ENCODE results near the gene SCAMP1. TPM values are rescaled to one million over a fixed set of nuclear protein-coding genes. Genes with fewer than 3 reads are reported as not detected.

Gene SCAMP1
- polyA plus RNA-seq, 3 donors = 5.4 to 52.4 (median 47.8) TPM

- Mint-ChIP-seq H3K27me3 (ENCODE audit: low read depth in 3 of 3) (no peaks in the 10 kb centered on the region), H3K4me1 (peaks cover 3% of the 10 kb centered on the region), H3K27ac (peak overlapping the region in 1 of 7 donors; percentile 40), H3K4me3 (no peak overlapping the region), H3K36me3 (peaks cover 16 to 24% of the 10 kb centered on the region in 2 donors), H3K9me3 (peaks cover 0 to 7% (median 3%) of the 10 kb centered on the region in 7 donors)
- no peak overlapping the region for H3K9ac ChIP-seq (ENCODE audit: insufficient read depth, low read length, poor library complexity, severe bottlenecking)
- no peaks in the 10 kb centered on the region for H3K27me3 ChIP-seq (ENCODE audit: control insufficient read depth in 2 of 2, insufficient read depth in 2 of 2, low read length in 2 of 2)
- H2AFZ ChIP-seq (ENCODE audit: insufficient read depth, low read depth, low read length, poor library complexity, severe bottlenecking) = no peak overlapping the region
- intact Hi-C loops (cut with micrococcal nuclease) = no loop called here
- no peak overlapping the region for H3K27ac ChIP-seq (ENCODE audit: low read depth in 1 of 2, low read length in 2 of 2)
- H3K79me2 ChIP-seq (ENCODE audit: insufficient read depth, low read length) = peaks cover 39% of the 10 kb centered on the region
- H3K9me3 ChIP-seq (replicated peaks in 1 of 2; ENCODE audit: control insufficient read depth in 1 of 2, insufficient read depth in 1 of 2, low read length in 2 of 2) = no peaks in the 10 kb centered on the region
- whole genome bisulfite sequencing (ENCODE audit: insufficient coverage) = no CpG with 5 or more reads among the region's 2 CpGs
- H3K4me3 ChIP-seq (replicated peaks in 1 of 3; ENCODE audit: low read depth in 2 of 3, low read length in 3 of 3) = no peak overlapping the region
- TF ChIP-seq CTCF (IDR thresholded peaks at IDR 0.05) = no peak
- DNase-seq = no peak
- H3K4me2 ChIP-seq (replicated peaks; ENCODE audit: extremely low read depth, low read length, poor library complexity, severe bottlenecking) = no peak overlapping the region
- peaks cover 13% of the 10 kb centered on the region for H4K20me1 ChIP-seq (ENCODE audit: insufficient read depth, low read length)
- H3K36me3 ChIP-seq (replicated peaks in 1 of 2; ENCODE audit: control insufficient read depth in 1 of 2, insufficient read depth in 2 of 2, low read length in 2 of 2) = no peaks in the 10 kb centered on the region
- no peaks in the 10 kb centered on the region for H3K4me1 ChIP-seq (ENCODE audit: control insufficient read depth in 1 of 2, insufficient read depth in 2 of 2, low read length in 2 of 2)
Measured at GRCh38 chr5:78404682-78405293, 44.4 kb downstream of the SCAMP1 start.

- no peaks in the 10 kb centered on the region for H3K9me3 ChIP-seq (replicated peaks in 1 of 2; ENCODE audit: control insufficient read depth in 1 of 2, insufficient read depth in 1 of 2, low read length in 2 of 2)
- H3K4me1 ChIP-seq (ENCODE audit: control insufficient read depth in 1 of 2, insufficient read depth in 2 of 2, low read length in 2 of 2) = no peaks in the 10 kb centered on the region
- WGBS (ENCODE audit: insufficient coverage) = no CpG with 5 or more reads among the region's 5 CpGs
- H3K4me2 ChIP-seq (replicated peaks; ENCODE audit: extremely low read depth, low read length, poor library complexity, severe bottlenecking) = no peak overlapping the region
- no peak overlapping the region for H3K4me3 ChIP-seq (replicated peaks in 1 of 3; ENCODE audit: low read depth in 2 of 3, low read length in 3 of 3)
- H2AFZ ChIP-seq (ENCODE audit: insufficient read depth, low read depth, low read length, poor library complexity, severe bottlenecking) = no peak overlapping the region
- Mint-ChIP-seq H3K36me3 (peaks cover 16 to 24% of the 10 kb centered on the region in 2 donors), H3K4me1 (peaks cover 3% of the 10 kb centered on the region), H3K4me3 (no peak overlapping the region), H3K27me3 (ENCODE audit: low read depth in 3 of 3) (no peaks in the 10 kb centered on the region), H3K9me3 (peaks cover 0 to 7% (median 3%) of the 10 kb centered on the region in 7 donors), H3K27ac (no peak overlapping the region)
- no peak overlapping the region for H3K9ac ChIP-seq (ENCODE audit: insufficient read depth, low read length, poor library complexity, severe bottlenecking)
- H4K20me1 ChIP-seq (ENCODE audit: insufficient read depth, low read length) = peaks cover 15% of the 10 kb centered on the region
- peak in 1 of 3 donors; percentile 14 for DNase-seq
- no peaks in the 10 kb centered on the region for H3K27me3 ChIP-seq (ENCODE audit: control insufficient read depth in 2 of 2, insufficient read depth in 2 of 2, low read length in 2 of 2)
- intact Hi-C loops (cut with micrococcal nuclease) = no loop called here
- H3K36me3 ChIP-seq (replicated peaks in 1 of 2; ENCODE audit: control insufficient read depth in 1 of 2, insufficient read depth in 2 of 2, low read length in 2 of 2) = no peaks in the 10 kb centered on the region
- no peak overlapping the region for H3K27ac ChIP-seq (ENCODE audit: low read depth in 1 of 2, low read length in 2 of 2)
- no peak for TF ChIP-seq CTCF (IDR thresholded peaks at IDR 0.05)
- peaks cover 27% of the 10 kb centered on the region for H3K79me2 ChIP-seq (ENCODE audit: insufficient read depth, low read length)
Measured at GRCh38 chr5:78405829-78406750, 45.7 kb downstream of the SCAMP1 start.

Data from CD14-positive monocyte (primary cell).